NOMO-1 treated with DMSO at 0.1 percent for 48 hours (cell line): Measurements from ENCODE around the gene KRTAP2-4.
"Not testable (repeated sequence)": the region's sequence is repeated elsewhere in the genome, so short reads cannot be mapped to it uniquely, and the experiment has no call there.

Source experiments
- DNase-seq: peaks from one replicate; lab custom pipeline; 2025; ENCODE audit not compliant: unreplicated experiment; lab: John Stamatoyannopoulos, UW

Gene KRTAP2-4

GRCh38 chr17:41071606-41072360, 6.1 kb upstream of the KRTAP2-4 start:
- DNase-seq, result no peak

DNA sequence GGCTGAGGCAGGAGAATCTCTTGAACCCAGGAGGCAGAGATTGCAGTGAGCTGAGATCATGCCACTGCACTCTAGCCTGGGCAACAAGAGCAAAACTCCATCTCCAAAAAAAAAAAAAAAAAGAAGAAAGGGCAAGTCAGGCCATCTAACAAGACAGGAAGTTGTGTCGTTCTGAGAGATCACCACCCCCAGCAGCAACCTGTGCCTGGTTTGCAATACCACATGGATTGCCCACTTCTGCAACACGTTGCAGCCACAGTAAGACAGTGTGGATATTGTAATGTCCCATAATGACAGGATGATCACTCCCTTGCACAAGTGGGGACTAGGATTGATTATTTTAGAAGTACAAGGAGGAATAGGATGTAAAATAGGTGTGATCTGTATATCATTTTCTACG, 3.4 kb upstream of the KRTAP2-4 start:
- DNase-seq, result peak; percentile 18

GRCh38 chr17:41067281-41067680, 1.6 kb upstream of the KRTAP2-4 start:
- no peak for DNase-seq

- not testable (repeated sequence) for DNase-seq
These were observed 526 bp downstream of the KRTAP2-4 start for GRCh38 chr17:41065016-41065689.

GRCh38 chr17:41064301-41064700, 1.4 kb downstream of the KRTAP2-4 start:
- DNase-seq, result no peak

GRCh38 chr17:41063449-41063848, 2.2 kb downstream of the KRTAP2-4 start:
- no peak for DNase-seq

GRCh38 chr17:41061964-41062363, 3.7 kb downstream of the KRTAP2-4 start:
- DNase-seq, result no peak

DNA sequence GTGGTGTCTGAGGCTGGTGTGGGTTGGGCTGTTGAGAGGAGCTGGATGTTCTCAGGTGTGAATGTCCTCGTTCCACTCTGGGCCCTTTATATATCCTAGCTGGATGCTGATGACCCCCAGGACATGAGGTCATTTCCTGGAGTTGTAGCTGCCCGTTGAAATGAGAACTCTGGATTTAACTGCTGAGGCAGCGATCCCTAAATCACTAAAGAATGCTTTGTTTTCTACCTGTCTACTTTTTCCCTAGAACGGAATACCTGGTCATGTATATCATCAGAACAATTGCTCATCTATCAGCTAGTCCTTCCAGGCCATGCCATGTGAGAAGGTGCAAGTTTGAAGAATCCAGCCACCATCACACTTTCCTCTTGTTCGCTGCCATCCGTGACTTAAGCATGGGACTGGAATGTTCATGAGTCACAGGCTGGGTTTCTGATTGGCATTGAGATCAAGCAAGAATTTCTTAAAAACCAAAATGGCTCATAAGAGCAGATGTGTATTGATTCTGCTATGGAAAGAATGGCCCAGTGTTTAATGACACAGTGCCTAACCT, 5.6 kb downstream of the KRTAP2-4 start, which contains the start of gene KRTAP2-3:
KRTAP2-3 (minus strand) TSS at position 63 of the 553 bp plus-strand sequence. CDS start 64 bp downstream, outside the sequence.
- DNase-seq, result no peak

DNA sequence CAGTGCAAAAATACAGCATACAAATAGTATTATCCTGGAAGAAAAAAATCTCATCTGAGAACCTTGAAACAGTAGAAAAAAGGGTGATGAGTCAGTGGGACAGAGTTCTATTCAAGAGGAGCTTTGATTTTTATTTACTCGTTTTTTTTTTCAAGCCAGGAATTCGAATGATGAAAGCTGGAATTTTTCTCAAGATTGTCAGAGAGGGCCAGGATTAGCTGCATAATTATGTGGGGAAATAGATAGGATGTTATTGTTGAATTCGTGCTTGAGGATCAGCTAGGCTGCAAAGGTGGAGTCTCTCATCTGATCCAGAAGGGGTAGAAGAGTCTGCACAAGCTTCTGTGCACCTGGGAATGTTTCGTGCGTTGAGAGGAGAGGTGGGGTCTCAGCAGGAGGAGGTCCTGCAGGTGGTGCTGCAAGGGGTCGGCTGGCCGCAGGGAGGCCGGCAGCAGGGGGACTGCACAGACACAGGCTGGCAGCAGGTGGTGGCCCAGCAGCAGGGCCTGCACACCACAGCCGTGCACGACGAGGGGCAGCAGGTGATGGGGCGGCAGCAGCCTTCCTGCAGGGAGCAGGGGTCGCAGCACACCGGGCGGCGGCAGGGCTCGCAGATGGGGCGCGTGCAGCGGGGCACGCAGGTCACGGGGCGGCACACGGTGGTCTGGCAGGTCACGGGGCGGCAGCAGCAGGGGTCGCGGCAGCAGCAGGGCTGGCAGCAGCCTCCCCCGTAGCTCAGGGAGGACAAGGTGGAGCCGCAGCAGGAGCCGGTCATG, 6.2 kb downstream of the KRTAP2-4 start:
- not testable (repeated sequence) for DNase-seq

- DNase-seq, result no peak
These were observed 6.9 kb downstream of the KRTAP2-4 start for GRCh38 chr17:41058741-41059140.

GRCh38 chr17:41057547-41057946, 8.1 kb downstream of the KRTAP2-4 start:
- no peak for DNase-seq

GRCh38 chr17:41055130-41055529, 10.5 kb downstream of the KRTAP2-4 start, which contains the start of gene KRTAP2-2:
Gene KRTAP2-2 (minus strand): TSS chr17:41055230. CDS start chr17:41055211, 19 bp downstream.
- DNase-seq, result not testable (repeated sequence)

- DNase-seq, result not testable (repeated sequence)
These were observed 11.1 kb downstream of the KRTAP2-4 start for GRCh38 chr17:41054556-41054955.

- DNase-seq, result no peak
These were observed 11.7 kb downstream of the KRTAP2-4 start for GRCh38 chr17:41054025-41054424.

- DNase-seq, result no peak
These were observed 13.1 kb downstream of the KRTAP2-4 start for GRCh38 chr17:41052566-41052965.

DNA sequence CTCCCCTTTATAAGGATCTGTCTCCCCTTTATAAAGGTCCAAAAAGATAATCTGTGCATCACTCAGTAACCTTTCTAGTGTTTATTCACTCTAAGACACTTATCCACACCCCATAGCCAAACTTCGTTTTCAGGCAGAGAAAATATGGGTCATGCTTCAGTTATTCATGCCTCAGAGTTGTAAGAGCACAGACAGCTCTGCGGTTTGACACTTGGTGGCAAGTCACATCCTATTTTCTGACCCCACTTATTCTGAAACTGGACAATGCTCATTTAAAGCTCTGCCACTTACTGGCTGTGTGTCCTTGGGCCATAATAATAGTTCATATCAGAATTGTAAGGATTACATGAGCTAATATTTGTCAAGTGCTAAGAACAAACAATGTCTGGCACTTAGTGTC, 16.6 kb downstream of the KRTAP2-4 start:
- DNase-seq, result no peak

GRCh38 chr17:41048441-41048840, 17.2 kb downstream of the KRTAP2-4 start:
- DNase-seq, result no peak

- DNase-seq, result not testable (repeated sequence)
These were observed 18.8 kb downstream of the KRTAP2-4 start, which contains the start of gene KRTAP2-1 for GRCh38 chr17:41046735-41047465. Gene KRTAP2-1 (minus strand): TSS chr17:41047316. CDS start chr17:41047267, 49 bp downstream.

DNA sequence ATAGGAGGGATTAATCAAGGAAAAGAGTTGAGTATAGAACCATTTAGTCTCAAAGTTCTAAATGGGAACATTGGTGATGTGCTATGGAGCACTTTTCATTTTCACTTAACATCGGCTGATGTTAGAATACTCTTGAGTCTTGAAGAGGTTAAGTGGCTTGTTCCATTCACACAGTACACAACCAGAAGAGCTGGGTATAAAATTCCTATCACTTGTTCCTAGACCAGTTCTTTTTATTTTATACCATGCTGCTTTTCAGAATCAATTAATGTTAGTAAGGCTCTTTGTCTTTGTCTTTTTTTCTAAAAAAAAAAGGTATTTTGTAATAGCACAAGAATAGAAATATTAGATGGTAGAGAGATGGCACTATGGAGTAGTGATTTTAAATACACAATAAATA, 22.7 kb downstream of the KRTAP2-4 start:
- DNase-seq, result no peak
